Stomach (tissue), 4 donors: ENCODE measurements around the gene CARMIL1.

Source experiments
- CTCF ChIP-seq, 7 experiments: fragments of 450-650 bp in 4 of 7; fragments of 200-600 bp in 3 of 7; sonication (generic) in 3 of 7; IDR thresholded peaks; one replicate each; pipeline ENCODE4 v1.5.1; 2016 to 2019; ENCODE audit warnings: antibody characterized with exemption in 7 of 7, control low read depth in 2 of 7, mild to moderate bottlenecking in 1 of 7
- EP300 ChIP-seq: sonication (generic); formaldehyde crosslinking; IDR thresholded peaks from one replicate; pipeline ENCODE4 v1.6.1; 2017; ENCODE audit warnings: antibody characterized with exemption
- POLR2A ChIP-seq, 4 donors: fragments of 450-650 bp; IDR thresholded peaks; one replicate each; pipeline ENCODE4 v1.6.1; 2016; ENCODE audit warnings: antibody characterized with exemption in 4 of 4, control low read depth in 2 of 4, mild to moderate bottlenecking in 1 of 4, moderate library complexity in 1 of 4
- POLR2AphosphoS5 ChIP-seq, 3 donors: sonication (generic); formaldehyde crosslinking; IDR thresholded peaks; one replicate each; pipeline ENCODE4 v1.6.1; 2016; ENCODE audit warnings: antibody characterized with exemption in 3 of 3

GRCh38 chr6:25232479-25232878 is 46.7 kb upstream of the CARMIL1 start:
- TF ChIP-seq CTCF (IDR thresholded peaks at IDR 0.05) (no peak), EP300 (no peak), POLR2AphosphoS5 (IDR thresholded peaks at IDR 0.05) (no peak), POLR2A (IDR thresholded peaks at IDR 0.05) (no peak)
